Loucy (cell line): ENCODE results near the gene SCCPDH.

Source experiments
- H2AFZ ChIP-seq: fragments of 200-600 bp; sonication (generic); 2 replicates; pipeline ENCODE4 v1.6.0; 2016; ENCODE audit warnings: antibody characterized with exemption, mild to moderate bottlenecking, low read length, moderate library complexity
- H3F3A ChIP-seq: fragments of 200-600 bp; 2 replicates; pipeline ENCODE4 v1.6.0; 2016; ENCODE audit warnings: antibody characterized with exemption, low read depth, mild to moderate bottlenecking
- H3K27me3 ChIP-seq: fragments of 200-600 bp; sonication (generic); 2 replicates; pipeline ENCODE4 v1.6.1; 2014; ENCODE audit warnings: low read length, mild to moderate bottlenecking; ENCODE audit not compliant: insufficient read depth, poor library complexity, severe bottlenecking
- H3K36me3 ChIP-seq: fragments of 200-600 bp; sonication (generic); 2 replicates; pipeline ENCODE4 v1.6.1; 2016; ENCODE audit warnings: low read length; ENCODE audit not compliant: insufficient read depth
- H3K4me1 ChIP-seq: fragments of 200-600 bp; sonication (generic); 2 replicates; pipeline ENCODE4 v1.5.1; 2014; ENCODE audit warnings: low read length, mild to moderate bottlenecking; ENCODE audit not compliant: insufficient read depth, poor library complexity, severe bottlenecking
- H3K4me2 ChIP-seq: fragments of 200-600 bp; sonication (generic); 2 replicates; pipeline ENCODE4 v1.6.0; 2014; ENCODE audit warnings: antibody characterized with exemption, low read length, low read depth, mild to moderate bottlenecking; ENCODE audit not compliant: poor library complexity, severe bottlenecking
- H3K4me3 ChIP-seq: fragments of 200-600 bp; sonication (generic); 2 replicates; pipeline ENCODE4 v1.5.1; 2014; ENCODE audit warnings: low read length, mild to moderate bottlenecking, mixed read lengths; ENCODE audit not compliant: poor library complexity, severe bottlenecking
- H3K79me2 ChIP-seq: fragments of 200-600 bp; sonication (generic); 2 replicates; pipeline ENCODE4 v1.6.1; 2014; ENCODE audit warnings: low read length; ENCODE audit not compliant: insufficient read depth
- H3K9ac ChIP-seq: fragments of 200-600 bp; sonication (generic); 2 replicates; pipeline ENCODE4 v1.6.0; 2014; ENCODE audit warnings: mild to moderate bottlenecking, low read depth, low read length, moderate library complexity; ENCODE audit not compliant: poor library complexity, severe bottlenecking
- H3K9me2 ChIP-seq: fragments of 200-600 bp; sonication (generic); replicated peaks from 2 replicates; pipeline ENCODE4 v1.6.1; 2016; ENCODE audit warnings: low read depth, low read length, mixed read lengths
- H3K9me3 ChIP-seq: fragments of 200-600 bp; sonication (generic); 2 replicates; pipeline ENCODE4 v1.6.1; 2014; ENCODE audit warnings: mild to moderate bottlenecking, antibody characterized with exemption, low read length, low read depth; ENCODE audit not compliant: insufficient read depth
- H4K20me1 ChIP-seq: fragments of 200-600 bp; sonication (generic); 2 replicates; pipeline ENCODE4 v1.6.0; 2014; ENCODE audit warnings: antibody characterized with exemption, low read length, mild to moderate bottlenecking; ENCODE audit not compliant: insufficient read depth, poor library complexity, severe bottlenecking
- EZH2phosphoT487 ChIP-seq: fragments of 200-600 bp; IDR thresholded peaks from 2 replicates; pipeline ENCODE4 v1.6.1; 2018; ENCODE audit warnings: antibody characterized with exemption, mild to moderate bottlenecking, moderate library complexity, borderline replicate concordance
- TF ChIP-seq, protein P1 (sequence below): fragments of 200-600 bp; sonication (generic); conservative IDR thresholded peaks from 2 replicates; pipeline ENCODE4 v1.5.1; 2014; ENCODE audit warnings: mild to moderate bottlenecking, antibody characterized with exemption, low read length

The SCCPDH gene

GRCh38 chr1:246724016-246724730 lies at the start of gene SCCPDH:
TSS of gene SCCPDH (plus strand) at chr1:246724409. CDS start at chr1:246724423, 14 bp downstream.
- peaks cover 44% of the 10 kb centered on the region for H3K79me2 ChIP-seq
- no peaks in the 10 kb centered on the region for H3K9me2 ChIP-seq
- peak within 1 kb of the TSS; percentile 96 for H3K9ac ChIP-seq
- H4K20me1 ChIP-seq: peaks cover 13% of the 10 kb centered on the region
- H3F3A ChIP-seq: no peaks in the 10 kb centered on the region
- TF ChIP-seq EZH2phosphoT487: no peak
- TF ChIP-seq, protein P1, sequence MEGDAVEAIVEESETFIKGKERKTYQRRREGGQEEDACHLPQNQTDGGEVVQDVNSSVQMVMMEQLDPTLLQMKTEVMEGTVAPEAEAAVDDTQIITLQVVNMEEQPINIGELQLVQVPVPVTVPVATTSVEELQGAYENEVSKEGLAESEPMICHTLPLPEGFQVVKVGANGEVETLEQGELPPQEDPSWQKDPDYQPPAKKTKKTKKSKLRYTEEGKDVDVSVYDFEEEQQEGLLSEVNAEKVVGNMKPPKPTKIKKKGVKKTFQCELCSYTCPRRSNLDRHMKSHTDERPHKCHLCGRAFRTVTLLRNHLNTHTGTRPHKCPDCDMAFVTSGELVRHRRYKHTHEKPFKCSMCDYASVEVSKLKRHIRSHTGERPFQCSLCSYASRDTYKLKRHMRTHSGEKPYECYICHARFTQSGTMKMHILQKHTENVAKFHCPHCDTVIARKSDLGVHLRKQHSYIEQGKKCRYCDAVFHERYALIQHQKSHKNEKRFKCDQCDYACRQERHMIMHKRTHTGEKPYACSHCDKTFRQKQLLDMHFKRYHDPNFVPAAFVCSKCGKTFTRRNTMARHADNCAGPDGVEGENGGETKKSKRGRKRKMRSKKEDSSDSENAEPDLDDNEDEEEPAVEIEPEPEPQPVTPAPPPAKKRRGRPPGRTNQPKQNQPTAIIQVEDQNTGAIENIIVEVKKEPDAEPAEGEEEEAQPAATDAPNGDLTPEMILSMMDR: no peak
- H3K27me3 ChIP-seq: no peaks in the 10 kb centered on the region
- H3K36me3 ChIP-seq: peaks cover 18% of the 10 kb centered on the region; the same call in 1 of the 2 replicates
- peak within 1 kb of the TSS; percentile 90 for H3K4me2 ChIP-seq
- H3K9me3 ChIP-seq: no peaks in the 10 kb centered on the region
- peaks cover 27% of the 10 kb centered on the region for H3K4me1 ChIP-seq
- H2AFZ ChIP-seq: peak within 1 kb of the TSS; percentile 97
- H3K4me3 ChIP-seq: peak within 1 kb of the TSS; percentile 85

GRCh38 chr1:246677842-246678241 lies 46.4 kb upstream of the SCCPDH start:
- no peak overlapping the region for H3K9ac ChIP-seq
- H3K79me2 ChIP-seq: no peaks in the 10 kb centered on the region
- H3K9me2 ChIP-seq: no peaks in the 10 kb centered on the region
- no peaks in the 10 kb centered on the region for H3F3A ChIP-seq
- H3K4me2 ChIP-seq: no peak overlapping the region
- H3K27me3 ChIP-seq: no peaks in the 10 kb centered on the region
- no peaks in the 10 kb centered on the region for H3K4me1 ChIP-seq
- H3K9me3 ChIP-seq: no peaks in the 10 kb centered on the region
- no peak overlapping the region for H2AFZ ChIP-seq
- H4K20me1 ChIP-seq: no peaks in the 10 kb centered on the region
- TF ChIP-seq, protein P1: no peak
- no peak for TF ChIP-seq EZH2phosphoT487
- H3K4me3 ChIP-seq: no peak overlapping the region
- H3K36me3 ChIP-seq: no peaks in the 10 kb centered on the region

DNA sequence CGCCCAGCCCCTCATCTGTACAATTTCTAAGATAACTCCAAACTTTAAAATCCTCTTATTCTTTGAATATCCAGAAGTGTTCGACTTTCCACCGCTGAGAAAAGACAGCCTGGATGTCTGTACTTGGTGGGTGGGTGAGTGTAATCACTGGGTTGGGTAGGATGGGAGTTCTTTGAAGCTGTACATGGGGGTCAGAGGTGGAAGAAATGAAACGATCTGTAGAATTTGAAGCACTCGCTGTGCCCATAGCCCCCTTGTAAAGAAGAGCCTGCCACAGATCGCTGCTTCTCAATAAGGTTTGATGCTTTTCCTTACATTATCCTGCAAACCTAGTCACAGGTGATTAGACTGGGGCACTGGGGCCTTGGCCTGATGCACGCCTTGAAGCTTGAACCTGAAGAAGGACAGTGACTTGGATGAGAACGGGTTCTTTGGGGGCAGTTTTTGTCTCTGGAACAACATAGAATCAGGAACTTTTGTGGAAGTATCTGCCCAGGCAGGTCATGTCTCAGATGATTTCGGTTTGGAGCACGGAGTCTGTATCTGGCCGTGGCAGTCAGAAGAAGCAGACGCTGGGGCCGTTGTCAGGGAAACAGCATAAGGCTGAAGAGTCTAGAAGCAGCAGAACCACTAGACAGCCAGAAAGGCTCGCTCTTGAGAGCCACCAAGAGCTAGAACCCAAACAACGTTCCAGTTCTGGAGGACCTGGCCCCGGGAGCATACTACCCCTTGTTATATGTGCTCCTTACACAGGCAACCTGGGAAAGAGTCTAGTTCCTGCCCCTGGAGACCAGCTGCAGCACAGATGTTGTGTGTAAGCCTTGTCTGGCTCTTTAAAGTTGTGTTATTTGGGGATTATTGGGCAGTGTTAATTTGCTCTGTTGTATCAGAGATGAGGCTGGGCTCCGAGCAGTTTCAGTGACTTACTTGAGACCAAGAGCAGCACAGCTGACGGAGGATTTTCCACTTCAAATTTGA lies 45.1 kb upstream of the SCCPDH start:
- no peak overlapping the region for H3K9ac ChIP-seq
- H3K9me3 ChIP-seq: no peaks in the 10 kb centered on the region
- no peak overlapping the region for H3K4me2 ChIP-seq
- no peak overlapping the region for H3K4me3 ChIP-seq
- H3F3A ChIP-seq: no peaks in the 10 kb centered on the region
- H3K36me3 ChIP-seq: no peaks in the 10 kb centered on the region
- no peak overlapping the region for H2AFZ ChIP-seq
- no peaks in the 10 kb centered on the region for H3K79me2 ChIP-seq
- no peak for TF ChIP-seq EZH2phosphoT487
- TF ChIP-seq, protein P1: no peak
- no peaks in the 10 kb centered on the region for H4K20me1 ChIP-seq
- no peaks in the 10 kb centered on the region for H3K4me1 ChIP-seq
- H3K27me3 ChIP-seq: no peaks in the 10 kb centered on the region
- H3K9me2 ChIP-seq: no peaks in the 10 kb centered on the region
